Measurements from ENCODE around the gene SUGP2.

SUGP2 gene

GRCh38 chr19:19059018-19059836 lies 25.9 kb upstream of the SUGP2 start:
- no peak for DNase-seq (ENCODE audit: low read depth)

GRCh38 chr19:19057720-19058119 lies 24.4 kb upstream of the SUGP2 start:
- no peak for DNase-seq (ENCODE audit: low read depth)

GRCh38 chr19:19057317-19057716 lies 24.0 kb upstream of the SUGP2 start:
- no peak for DNase-seq (ENCODE audit: low read depth)

GRCh38 chr19:19056636-19057275 lies 23.4 kb upstream of the SUGP2 start:
- DNase-seq (ENCODE audit: low read depth), result no peak

- DNase-seq (ENCODE audit: low read depth), result no peak
Measured at GRCh38 chr19:19055701-19056100, 22.4 kb upstream of the SUGP2 start.

- DNase-seq (ENCODE audit: low read depth), result no peak
Measured at GRCh38 chr19:19054939-19055440, 21.7 kb upstream of the SUGP2 start.

- no peak for DNase-seq (ENCODE audit: low read depth)
Measured at GRCh38 chr19:19054315-19054938, 21.1 kb upstream of the SUGP2 start.

- no peak for DNase-seq (ENCODE audit: low read depth)
Measured at GRCh38 chr19:19053508-19054314, 20.4 kb upstream of the SUGP2 start.

GRCh38 chr19:19052921-19053320 lies 19.6 kb upstream of the SUGP2 start:
- DNase-seq (ENCODE audit: low read depth), result no peak

- no peak for DNase-seq (ENCODE audit: low read depth)
Measured at GRCh38 chr19:19051478-19052213, 18.3 kb upstream of the SUGP2 start.

GRCh38 chr19:19050731-19051130 lies 17.4 kb upstream of the SUGP2 start:
- no peak for DNase-seq (ENCODE audit: low read depth)

- DNase-seq (ENCODE audit: low read depth), result no peak
Measured at GRCh38 chr19:19050104-19050503, 16.8 kb upstream of the SUGP2 start.

GRCh38 chr19:19049406-19049805 lies 16.1 kb upstream of the SUGP2 start:
- DNase-seq (ENCODE audit: low read depth), result no peak

GRCh38 chr19:19043881-19044280 lies 10.6 kb upstream of the SUGP2 start:
- no peak for DNase-seq (ENCODE audit: low read depth)

GRCh38 chr19:19043481-19043880 lies 10.2 kb upstream of the SUGP2 start:
- DNase-seq (ENCODE audit: low read depth), result no peak

GRCh38 chr19:19042732-19043280 lies 9.5 kb upstream of the SUGP2 start:
- no peak for DNase-seq (ENCODE audit: low read depth)

- DNase-seq (ENCODE audit: low read depth), result no peak
Measured at GRCh38 chr19:19040417-19040816, 7.1 kb upstream of the SUGP2 start.

- no peak for DNase-seq (ENCODE audit: low read depth)
Measured at GRCh38 chr19:19039901-19040300, 6.6 kb upstream of the SUGP2 start.

- peak; percentile 41 for DNase-seq (ENCODE audit: low read depth)
Measured at GRCh38 chr19:19034204-19034624, 897 bp upstream of the SUGP2 start.

GRCh38 chr19:19033176-19033425 lies 216 bp downstream of the SUGP2 start:
- DNase-seq (ENCODE audit: low read depth), result no peak

- peak; percentile 5 for DNase-seq (ENCODE audit: low read depth)
Measured at GRCh38 chr19:19032420-19033175, 719 bp downstream of the SUGP2 start.
